ENCODE data around the gene PRKAR1B.

PRKAR1B gene

DNA sequence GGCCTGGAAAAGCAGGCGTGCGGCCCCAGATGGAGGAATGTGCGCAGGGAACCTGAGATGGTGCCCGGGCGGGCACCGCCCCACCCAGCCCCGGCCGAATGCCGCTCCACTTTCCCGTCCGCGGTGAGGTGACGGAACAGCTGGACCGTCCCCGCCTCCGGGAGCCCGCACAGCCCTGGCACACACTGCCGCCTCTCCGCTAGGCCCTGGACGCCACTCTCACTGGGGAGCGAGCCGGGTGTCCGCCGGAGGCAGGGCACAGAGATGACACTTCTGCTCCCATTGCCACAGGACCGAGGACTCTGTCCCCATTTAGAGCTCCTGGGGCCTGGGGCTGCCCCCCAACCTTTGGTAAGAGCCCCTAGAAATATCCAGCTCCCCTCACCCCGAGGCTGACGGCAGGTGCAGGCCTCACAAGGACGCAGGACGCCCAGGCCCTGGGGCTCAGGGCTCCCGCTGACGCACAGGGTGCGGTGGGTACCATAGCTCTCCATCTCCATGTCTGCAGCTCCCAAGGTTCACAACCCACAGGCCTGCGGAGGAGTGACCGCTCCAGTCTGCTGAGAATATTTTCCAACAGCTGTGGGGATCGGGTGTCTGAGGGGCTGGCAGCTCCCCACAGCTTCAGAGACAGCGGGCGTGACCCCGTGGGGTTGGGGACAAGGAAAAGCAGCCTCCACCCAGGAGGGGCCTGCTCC is 155.2 kb downstream of the PRKAR1B start:
- DNase-seq (ENCODE audit: low read depth), result no peak
- no peak overlapping the region for H3K4me3 ChIP-seq (ENCODE audit: low read depth, low read length)

DNA sequence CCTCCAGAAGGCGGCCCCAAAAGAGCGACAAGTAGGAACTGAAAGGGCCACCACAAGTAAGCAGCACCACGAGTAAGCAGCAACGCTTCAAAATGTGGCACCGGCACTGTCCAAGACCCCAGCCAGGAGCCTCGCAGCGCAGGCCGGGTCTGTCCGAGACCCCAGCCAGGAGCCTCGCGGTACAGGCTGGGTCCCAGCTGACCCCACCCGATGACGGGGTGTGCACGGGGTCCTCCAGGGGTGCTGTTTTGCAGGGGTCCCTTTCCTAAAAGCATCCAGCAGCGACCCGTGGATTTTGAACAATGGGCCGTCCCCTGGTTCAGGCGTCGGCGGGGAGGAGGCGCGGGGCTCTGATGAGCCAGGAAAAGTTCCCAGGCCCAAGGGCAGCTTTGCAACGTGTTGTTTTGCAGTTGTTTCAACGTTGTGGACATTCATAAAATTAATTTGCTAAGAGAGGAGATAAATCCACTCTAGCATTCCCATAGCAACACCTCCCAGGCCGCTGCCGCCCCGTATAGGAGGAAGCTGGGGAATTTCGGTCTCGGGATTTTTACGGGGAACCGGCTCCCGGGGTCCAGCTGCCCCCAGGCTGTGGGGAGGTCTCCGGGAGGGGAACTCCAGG is 155.9 kb downstream of the PRKAR1B start:
- no peak overlapping the region for H3K4me3 ChIP-seq (ENCODE audit: low read depth, low read length)

DNA sequence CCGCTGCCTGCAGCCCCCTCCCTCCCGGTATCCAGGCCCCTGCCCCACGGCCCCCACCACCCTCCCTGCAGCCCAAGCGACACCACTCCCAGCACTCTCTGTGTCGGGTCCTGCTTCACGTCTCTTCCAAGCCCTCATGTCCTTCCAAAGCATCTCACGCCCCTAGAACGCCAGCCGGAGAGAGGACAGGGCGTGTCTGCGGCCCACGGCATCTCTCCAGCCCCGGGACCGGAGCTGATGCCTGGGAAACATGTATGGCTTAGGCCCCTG is 156.3 kb downstream of the PRKAR1B start:
- DNase-seq (ENCODE audit: low read depth), result no peak
- no peak overlapping the region for H3K4me3 ChIP-seq (ENCODE audit: low read depth, low read length)

More for the DNA sequence above, 155.9 kb downstream of the PRKAR1B start:
- DNase-seq (ENCODE audit: low read depth), result no peak

DNA sequence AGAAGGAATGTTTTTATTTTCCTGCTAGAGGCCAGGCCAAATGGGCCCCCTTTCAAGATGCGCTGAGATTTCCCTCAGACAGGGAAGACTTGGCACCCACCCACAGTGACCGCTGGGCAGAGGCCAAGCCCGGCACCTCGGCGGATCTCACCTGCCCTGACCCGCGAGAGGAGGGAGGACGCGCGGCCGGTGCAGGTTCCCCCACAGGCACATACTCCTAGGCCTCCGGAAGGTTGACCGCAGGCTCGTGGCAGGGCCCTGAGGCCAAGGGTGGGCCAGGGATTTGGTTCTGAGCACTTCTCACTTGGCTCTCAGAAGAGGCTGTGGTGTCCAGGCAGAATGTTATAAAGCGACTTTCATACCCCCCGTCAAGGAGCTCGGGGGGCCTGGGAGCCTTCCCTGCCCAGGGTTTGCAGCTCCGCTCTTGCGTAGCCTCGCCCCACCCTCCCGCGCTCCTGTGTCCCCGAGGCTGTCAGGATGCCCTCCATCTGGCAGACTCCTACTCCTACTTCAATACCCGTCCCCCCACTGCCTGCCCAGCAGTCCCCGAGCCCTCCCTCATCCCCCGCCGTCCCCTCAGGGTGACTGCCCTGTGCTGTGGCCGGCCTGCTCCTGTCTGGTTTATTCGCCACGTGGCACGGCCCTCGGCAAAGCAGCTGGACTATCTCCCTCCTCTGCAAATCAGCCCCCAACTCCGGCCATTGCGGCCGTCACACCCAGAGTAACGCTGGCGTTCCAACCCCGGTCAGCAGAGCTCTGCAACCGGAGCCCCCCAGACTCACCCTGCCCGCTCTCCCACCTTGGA is 156.9 kb downstream of the PRKAR1B start:
- no peak for DNase-seq (ENCODE audit: low read depth)
- no peak overlapping the region for H3K4me3 ChIP-seq (ENCODE audit: low read depth, low read length)

DNA sequence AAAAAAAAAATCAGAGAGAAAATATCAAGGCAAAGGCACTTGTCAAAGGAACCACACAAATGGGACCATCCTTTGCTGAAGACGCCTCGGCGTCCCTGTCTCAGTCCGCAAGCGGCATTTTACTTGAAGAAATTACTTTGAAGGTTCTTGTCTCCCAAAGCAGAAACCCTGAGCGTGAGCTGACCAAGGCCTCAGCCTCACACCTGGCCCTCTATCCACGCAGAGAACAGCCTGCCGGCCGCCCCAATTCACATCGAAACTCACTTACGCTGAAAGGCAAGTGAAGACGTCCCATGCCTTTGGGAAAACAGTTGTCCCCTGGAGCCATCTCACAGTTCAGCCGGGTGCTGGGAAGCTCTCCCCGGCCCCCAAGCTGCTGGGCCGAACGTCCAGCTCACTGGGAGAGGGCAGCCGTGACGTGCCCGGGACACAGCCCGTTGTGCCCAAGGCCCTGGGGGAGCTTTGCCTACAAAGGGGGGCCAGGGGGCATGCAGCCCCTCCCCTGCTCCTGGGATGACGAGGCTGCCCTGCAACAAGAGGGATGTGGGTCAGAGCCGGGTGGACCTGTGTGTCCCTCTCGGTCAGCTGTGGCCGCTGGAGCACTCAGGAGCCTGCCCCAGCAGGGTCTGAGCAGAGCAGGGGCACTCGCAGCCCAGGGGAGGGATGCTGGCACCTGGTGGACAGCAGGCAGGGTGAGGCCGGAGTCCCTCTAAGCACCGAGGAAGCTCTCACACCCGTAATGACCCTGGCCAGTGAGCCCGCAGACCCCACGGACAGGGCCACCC is 157.8 kb downstream of the PRKAR1B start:
- no peak overlapping the region for H3K4me3 ChIP-seq (ENCODE audit: low read depth, low read length)
- no peak for DNase-seq (ENCODE audit: low read depth)

DNA sequence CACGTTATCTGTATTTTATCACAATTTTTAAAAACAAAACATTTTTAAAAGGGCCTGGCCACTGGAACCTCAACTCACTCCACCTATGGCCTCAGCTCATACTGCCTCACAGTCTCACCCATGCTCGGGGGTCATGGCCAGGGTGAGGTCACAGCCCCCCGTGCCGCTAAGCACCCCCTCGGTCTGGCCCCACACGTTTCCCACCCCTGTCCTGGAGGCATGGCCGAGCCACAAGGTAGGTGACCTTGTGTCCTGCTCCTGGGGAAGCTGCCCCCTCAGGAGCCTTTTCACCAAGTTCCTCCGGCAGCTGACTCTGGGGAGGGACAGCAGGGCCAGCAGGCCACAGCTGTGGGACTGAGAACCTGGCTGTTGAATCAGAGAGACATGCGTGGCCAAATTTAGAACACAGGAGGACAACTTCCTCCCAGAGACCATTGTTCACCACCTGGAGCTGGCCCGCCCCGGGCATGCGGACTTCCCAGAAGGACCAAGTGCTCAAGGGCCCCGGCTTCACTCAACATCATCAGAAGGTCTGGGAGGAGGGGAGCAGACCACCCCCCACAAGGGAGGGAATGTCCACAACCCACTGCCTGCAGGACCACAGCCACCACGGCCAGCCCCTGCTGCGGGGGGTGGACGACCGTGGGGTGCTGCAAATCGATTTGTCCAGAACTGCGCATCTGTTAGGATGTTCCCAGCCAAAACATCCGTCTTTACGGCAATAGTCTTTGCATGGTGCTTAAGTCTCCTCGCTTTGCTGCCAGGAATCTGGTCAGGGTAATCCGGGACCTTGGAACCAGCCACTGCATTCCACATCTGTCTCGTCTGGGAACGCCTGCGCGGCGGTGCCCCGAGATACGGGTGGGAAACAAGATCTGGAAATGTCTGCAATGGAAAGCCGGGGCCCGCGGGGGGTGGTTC is 158.8 kb downstream of the PRKAR1B start:
- H3K4me3 ChIP-seq (ENCODE audit: low read depth, low read length), result no peak overlapping the region
- no peak for DNase-seq (ENCODE audit: low read depth)

DNA sequence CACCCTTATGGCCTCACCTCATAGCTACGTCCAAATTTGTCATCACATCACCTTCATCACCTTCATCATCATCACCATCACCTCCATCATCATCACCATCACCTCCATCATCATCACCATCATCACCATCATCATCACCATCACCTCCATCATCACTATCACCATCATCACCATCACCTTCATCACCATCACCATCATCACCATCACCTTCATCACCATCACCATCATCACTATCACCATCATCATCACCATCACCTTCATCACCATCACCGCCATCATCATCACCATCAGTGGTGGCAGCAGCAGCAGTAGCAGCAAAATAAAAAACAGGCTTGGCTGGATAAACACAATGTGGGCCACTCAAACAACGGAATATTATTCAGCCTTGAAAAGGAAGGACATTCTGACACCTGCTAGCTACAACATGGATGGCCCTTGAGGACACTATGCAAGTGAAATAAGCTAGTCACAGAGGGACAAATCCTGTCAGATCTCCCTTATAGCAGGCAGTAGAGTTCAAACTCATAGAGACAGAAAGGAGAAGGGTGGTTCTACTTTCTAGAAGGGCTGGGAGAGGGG is 159.7 kb downstream of the PRKAR1B start:
- no peak overlapping the region for H3K4me3 ChIP-seq (ENCODE audit: low read depth, low read length)

DNA sequence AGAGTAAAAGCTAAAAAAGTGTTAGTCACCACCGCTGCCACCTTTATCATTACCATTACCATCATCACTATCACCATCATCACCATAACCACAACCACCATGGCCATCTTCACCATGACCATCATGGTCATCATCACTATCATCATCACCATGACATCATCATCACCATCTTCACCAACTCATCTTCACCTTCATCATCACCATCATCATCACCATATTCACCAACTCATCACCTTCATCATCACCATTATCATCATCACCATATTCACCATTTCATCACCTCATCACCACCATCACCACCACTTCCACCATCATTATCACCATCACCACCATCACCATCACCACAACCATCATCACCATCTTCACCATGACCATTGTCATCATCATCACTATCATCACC is 161.0 kb downstream of the PRKAR1B start:
- DNase-seq (ENCODE audit: low read depth), result no peak
- H3K4me3 ChIP-seq (ENCODE audit: low read depth, low read length), result no peak overlapping the region

More for the DNA sequence above, 159.7 kb downstream of the PRKAR1B start:
- DNase-seq (ENCODE audit: low read depth), result no peak

DNA sequence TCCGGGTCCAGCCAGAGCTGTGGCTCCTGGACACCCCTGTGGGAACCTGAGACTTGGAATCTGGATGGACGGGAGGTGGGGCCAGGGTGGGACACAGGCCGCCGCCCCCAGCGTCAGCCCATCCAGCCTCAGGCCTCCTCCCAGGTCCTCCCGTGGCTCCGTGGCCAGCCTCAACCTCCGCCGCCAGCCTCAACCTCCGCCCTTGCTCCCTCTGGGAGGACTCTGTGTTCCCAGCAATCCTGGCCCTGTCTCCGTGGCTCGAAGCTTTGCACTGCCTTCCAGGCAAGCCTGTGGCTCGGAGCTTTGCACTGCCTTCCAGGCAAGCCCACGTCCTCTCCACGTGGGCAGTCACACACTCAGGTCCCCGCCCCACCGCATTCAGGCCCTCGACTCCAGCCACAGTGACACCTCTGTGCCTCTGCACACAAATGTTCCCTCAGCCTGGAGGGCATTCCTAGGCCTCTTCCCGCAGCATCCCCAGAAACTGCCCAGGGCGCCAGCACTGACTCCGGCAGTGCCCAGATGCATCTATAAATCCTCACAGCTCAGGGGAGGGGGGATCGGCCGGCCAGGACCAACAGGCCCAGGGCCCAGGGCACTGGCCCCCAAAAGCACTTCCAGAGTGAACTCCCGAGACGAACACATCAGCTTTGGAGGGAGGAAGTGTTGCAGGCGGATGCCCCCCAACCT is 162.8 kb downstream of the PRKAR1B start:
- no peak for DNase-seq (ENCODE audit: low read depth)
- H3K4me3 ChIP-seq (ENCODE audit: low read depth, low read length), result no peak overlapping the region

DNA sequence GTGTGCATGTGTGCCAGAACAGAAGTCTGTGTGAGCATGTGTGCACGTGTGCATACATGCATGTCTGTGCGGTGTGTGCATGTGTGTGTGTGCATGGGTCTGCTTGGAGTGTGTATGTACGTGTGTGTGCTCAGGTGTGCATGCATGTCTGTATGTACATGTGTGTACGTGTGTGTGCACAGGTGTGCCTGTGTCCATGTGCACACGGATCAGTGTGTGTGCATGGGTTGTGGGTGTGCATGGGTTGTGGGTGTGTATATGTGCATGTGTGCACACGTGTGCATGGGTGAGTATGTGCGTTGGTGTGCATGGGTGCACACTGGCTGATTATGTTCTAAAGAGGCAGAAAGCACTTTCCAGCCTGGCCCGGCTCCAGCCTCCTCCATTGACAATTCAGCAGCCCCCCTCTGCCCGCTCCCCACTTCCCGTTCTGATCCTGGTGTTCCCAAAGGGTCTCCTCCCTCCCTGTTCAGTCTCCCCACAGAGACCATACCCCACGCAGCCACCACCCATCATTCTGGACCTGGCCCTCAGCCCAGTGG is 163.4 kb downstream of the PRKAR1B start:
- DNase-seq (ENCODE audit: low read depth), result no peak
- no peak overlapping the region for H3K4me3 ChIP-seq (ENCODE audit: low read depth, low read length)

DNA sequence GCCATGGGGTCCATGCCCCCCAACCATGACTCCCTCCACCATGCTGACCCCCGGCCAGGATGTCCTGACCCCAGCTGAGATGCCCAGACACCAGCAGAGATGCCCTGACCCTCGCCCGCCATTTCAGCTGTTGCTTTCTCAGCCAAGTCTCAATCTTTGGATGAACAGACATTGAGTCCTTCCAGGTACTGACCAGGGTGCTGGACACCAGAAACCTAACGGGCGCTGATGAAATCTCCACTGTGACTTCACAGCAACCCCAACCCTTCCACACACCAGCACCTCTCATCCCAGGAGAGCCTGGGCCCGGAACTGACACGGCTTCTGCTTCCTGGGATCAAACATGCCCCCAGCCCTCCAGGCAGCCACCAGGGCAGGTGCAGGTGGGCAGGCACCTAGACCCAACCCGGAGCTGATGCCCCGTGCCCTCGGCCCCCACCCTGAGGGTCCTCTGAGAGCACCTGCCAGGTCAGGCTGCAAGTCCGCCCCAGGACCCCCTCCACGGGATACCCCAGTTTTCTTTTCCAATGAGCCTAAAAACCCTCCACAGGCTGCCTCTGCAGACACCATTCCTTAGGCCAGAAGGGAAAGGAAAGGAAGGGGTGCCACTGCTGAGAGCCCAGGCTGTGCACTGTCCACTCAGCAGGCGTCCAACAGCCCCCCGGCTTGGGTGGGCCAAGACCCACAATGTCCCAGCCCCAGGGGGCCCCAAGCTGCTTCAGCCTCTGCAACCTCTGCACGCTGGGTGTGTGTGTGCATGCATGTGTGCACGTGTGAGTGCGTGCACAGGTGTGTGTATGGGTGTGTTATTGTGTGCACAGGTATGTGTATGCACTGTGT is 164.1 kb downstream of the PRKAR1B start:
- H3K4me3 ChIP-seq (ENCODE audit: low read depth, low read length), result no peak overlapping the region
- no peak for DNase-seq (ENCODE audit: low read depth)

DNA sequence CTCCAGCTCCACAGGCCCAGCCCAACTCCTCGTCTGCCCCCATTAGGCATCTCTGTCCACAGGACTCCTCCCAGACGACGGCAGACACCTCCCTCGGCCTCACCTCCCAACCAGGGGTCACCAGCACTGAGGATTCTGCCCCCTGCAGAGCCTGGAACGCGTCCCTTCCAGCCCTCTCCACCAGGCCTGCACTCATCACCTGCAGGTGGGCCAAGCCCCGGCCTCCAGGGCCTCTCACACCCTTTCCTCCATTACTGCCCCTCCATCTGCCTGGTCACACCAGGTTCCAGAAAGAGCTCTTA is 164.8 kb downstream of the PRKAR1B start:
- DNase-seq (ENCODE audit: low read depth), result no peak
- no peak overlapping the region for H3K4me3 ChIP-seq (ENCODE audit: low read depth, low read length)

DNA sequence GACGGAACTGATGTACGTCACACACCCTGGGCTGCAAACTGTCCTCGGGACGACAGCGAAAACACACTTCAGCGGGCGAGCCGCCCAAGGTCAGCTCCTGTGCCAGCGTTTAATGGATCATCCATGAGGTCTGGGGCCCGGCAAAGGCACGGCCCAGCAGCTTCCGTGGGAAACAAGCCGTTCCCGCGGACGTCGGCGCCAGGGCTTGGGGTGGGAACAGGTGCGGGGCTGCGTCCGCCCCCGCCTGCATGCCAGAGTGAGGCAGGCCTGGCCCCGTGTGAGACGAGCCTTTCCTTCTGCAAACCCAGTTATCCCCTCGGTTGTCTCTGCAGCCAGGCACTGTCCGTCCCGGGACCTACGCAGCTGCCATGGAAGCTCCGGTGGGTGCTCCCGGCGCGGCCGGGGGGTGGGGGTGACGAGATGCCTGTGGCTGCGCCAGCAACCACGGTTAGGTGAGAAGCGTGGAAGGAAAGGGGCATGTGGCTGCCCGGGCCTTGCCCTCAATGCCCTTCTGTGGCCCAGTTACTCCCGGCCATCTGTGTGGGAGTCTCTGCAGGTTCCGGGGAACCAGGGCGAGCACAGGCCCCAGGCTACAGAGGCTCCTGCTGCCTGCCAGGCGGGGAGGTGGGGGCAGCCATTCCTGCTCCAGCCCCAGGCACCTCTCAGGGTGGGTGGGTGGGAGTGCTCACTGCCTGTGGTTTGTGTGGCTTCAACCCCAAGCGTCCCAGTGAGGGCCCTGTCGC is 165.3 kb downstream of the PRKAR1B start:
- H3K4me3 ChIP-seq (ENCODE audit: low read depth, low read length), result no peak overlapping the region
- peak; percentile 71 for DNase-seq (ENCODE audit: low read depth)

DNA sequence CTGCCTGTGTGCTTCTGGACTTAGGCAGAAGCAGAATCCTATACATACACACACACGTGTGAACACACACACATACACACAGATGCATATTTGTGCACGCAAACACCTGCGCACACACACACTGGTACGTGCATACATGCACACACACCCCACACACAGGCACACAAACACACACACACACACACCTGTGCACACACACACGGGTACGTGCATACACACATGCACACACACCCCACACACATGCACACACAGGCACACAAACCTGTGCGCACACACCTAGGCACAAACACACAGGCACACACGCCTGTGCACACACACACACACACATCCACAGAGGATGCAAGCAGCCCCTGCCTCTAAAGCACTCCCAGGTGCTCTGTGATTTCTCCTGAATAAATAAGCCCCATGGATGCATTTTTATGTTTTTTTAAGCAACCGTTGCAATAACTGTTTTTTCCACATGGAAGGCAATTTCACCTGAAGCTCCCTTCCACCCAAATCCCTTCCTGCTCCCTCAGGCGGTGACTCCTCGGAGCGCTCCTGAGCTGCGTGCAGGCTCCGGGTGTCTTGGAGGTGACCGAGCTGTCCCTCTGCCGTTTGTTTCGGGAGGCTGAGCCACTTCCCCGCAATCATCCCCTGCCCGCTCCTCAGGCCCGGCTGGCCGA is 166.0 kb downstream of the PRKAR1B start:
- no peak overlapping the region for H3K4me3 ChIP-seq (ENCODE audit: low read depth, low read length)
- no peak for DNase-seq (ENCODE audit: low read depth)

DNA sequence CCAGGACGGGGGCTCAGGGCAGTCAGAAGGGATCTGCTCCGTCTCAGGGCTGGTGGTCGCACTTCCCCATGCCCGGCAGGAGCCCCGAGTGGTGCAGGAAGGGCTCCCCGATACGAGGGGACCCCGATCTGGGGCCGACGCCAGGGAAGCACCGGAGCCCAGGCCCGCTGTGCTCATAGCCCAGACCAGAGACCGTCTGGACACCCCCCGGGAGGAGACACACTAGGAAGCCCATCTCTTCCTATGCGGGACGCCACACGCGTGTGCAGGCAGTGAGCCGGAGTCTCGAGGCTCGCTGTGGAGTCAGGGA is 167.7 kb downstream of the PRKAR1B start:
- H3K4me3 ChIP-seq (ENCODE audit: low read depth, low read length), result no peak overlapping the region
- DNase-seq (ENCODE audit: low read depth), result no peak

DNA sequence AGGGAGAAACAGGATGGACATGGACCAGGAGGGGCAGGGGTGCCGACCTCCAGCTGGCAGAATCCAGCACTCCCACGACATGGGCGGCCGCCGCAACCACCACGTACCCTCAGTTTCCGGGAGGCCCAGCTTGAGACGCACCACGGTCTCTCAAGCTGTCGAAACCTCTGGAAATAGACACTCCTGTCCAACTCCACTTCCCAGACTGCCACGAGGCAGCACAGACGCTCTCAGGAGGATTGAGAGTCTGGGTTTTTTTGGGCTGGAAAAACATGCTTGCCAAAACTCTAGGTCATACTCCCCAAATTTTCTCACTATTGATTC is 169.6 kb downstream of the PRKAR1B start:
- DNase-seq (ENCODE audit: low read depth), result no peak
- no peak overlapping the region for H3K4me3 ChIP-seq (ENCODE audit: low read depth, low read length)

Data from skeletal muscle cell (primary cell).